ENCODE results near the gene SVBP.

DNA sequence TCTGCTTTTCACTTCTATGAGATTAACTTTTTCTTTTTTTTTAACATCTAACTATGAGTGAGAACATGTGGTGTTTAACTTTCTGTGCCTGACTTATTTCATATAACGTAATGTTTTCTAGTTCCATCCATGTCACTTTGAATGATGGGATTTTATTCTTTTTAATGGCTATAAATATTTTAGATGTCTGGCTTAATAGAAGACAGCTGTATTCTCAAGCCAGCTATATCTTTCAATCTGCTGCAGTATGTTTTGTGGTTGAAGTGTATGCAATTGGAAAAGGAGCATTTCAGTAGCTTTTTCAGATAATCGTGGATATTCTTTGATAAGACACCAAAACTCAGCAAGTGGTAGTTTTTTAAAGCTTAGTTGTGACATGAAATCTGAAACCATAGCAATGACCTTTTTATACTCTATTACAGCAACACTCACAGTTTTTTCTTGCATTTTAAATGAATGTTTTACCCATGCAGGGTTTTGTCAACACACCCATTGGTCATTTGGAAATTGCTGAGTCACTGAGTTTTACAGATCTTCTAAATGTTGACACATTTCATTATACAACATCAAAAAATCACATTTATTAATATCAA, 5.7 kb upstream of the SVBP start:
- TF ChIP-seq GATA2 (IDR thresholded peaks at IDR 0.05; ENCODE audit: low read depth, low read length) = peak; percentile 52; the same call in 1 of the 2 replicates
- peak; percentile 86 for TF ChIP-seq GATA3 (IDR thresholded peaks at IDR 0.05; ENCODE audit: low read depth, low read length)
